HG03354 (cell line): ENCODE data around the gene SSBP3.
"Not testable (repeated sequence)": the region's sequence is repeated elsewhere in the genome, so short reads cannot be mapped to it uniquely, and the experiment has no call there.

ENCODE experiments used
- ATAC-seq: cut with Tn5 transposase; IDR thresholded peaks from one replicate; pipeline ENCODE4 v1.9.1; 2021; ENCODE audit warnings: mild to moderate bottlenecking; ENCODE audit not compliant: unreplicated experiment, poor library complexity, severe bottlenecking

Gene SSBP3

GRCh38 chr1:54358503-54359168, 47.6 kb downstream of the SSBP3 start:
- no peak for ATAC-seq

- no peak for ATAC-seq
These were observed 48.2 kb downstream of the SSBP3 start for GRCh38 chr1:54357967-54358366.

GRCh38 chr1:54356680-54357147, 49.5 kb downstream of the SSBP3 start:
- ATAC-seq = peak; percentile 72

- ATAC-seq = peak; percentile 54
These were observed 50.1 kb downstream of the SSBP3 start for GRCh38 chr1:54355931-54356679.

- no peak for ATAC-seq
These were observed 51.3 kb downstream of the SSBP3 start for GRCh38 chr1:54354899-54355298.

- ATAC-seq = no peak
These were observed 52.2 kb downstream of the SSBP3 start for GRCh38 chr1:54353959-54354358.

GRCh38 chr1:54352755-54353154, 53.4 kb downstream of the SSBP3 start:
- no peak for ATAC-seq

GRCh38 chr1:54350360-54350759, 55.8 kb downstream of the SSBP3 start:
- no peak for ATAC-seq

GRCh38 chr1:54348700-54349021, 57.5 kb downstream of the SSBP3 start:
- no peak for ATAC-seq

GRCh38 chr1:54347955-54348699, 58.1 kb downstream of the SSBP3 start:
- ATAC-seq = no peak

- no peak for ATAC-seq
These were observed 58.8 kb downstream of the SSBP3 start for GRCh38 chr1:54347261-54347954.

GRCh38 chr1:54345548-54345947, 60.6 kb downstream of the SSBP3 start:
- ATAC-seq = not testable (repeated sequence)

- no peak for ATAC-seq
These were observed 61.1 kb downstream of the SSBP3 start for GRCh38 chr1:54345116-54345515.

GRCh38 chr1:54342742-54343687, 63.2 kb downstream of the SSBP3 start:
- no peak for ATAC-seq

- ATAC-seq = no peak
These were observed 63.9 kb downstream of the SSBP3 start for GRCh38 chr1:54342288-54342687.

- ATAC-seq = no peak
These were observed 64.4 kb downstream of the SSBP3 start for GRCh38 chr1:54341763-54342162.

- no peak for ATAC-seq
These were observed 65.3 kb downstream of the SSBP3 start for GRCh38 chr1:54340878-54341277.

- no peak for ATAC-seq
These were observed 65.8 kb downstream of the SSBP3 start for GRCh38 chr1:54340434-54340833.

- ATAC-seq = no peak
These were observed 67.1 kb downstream of the SSBP3 start for GRCh38 chr1:54339126-54339525.
